Right atrium auricular region (tissue), 2 donors: ENCODE data around the gene UBXN7. TPM values are rescaled to one million over a fixed set of nuclear protein-coding genes. Genes with fewer than 3 reads are reported as not detected.
"Not testable (repeated sequence)": the region's sequence is repeated elsewhere in the genome, so short reads cannot be mapped to it uniquely, and the experiment has no call there.

Experiments
- DNase-seq: peaks from one replicate; pipeline ENCODE4 v3.0.0-alpha.2; 2019; ENCODE audit warnings: low spot score
- H3K27ac ChIP-seq, 2 donors: fragments of 200-600 bp; sonication (generic); 1 replicate in 1 of 2; 2 replicates in 1 of 2; pipeline ENCODE4 v1.5.1; 2016 to 2019
- H3K27me3 ChIP-seq, 2 donors: fragments of 200-600 bp; sonication (generic); one replicate each; pipeline versions ENCODE4 v1.5.1 to v1.6.0; 2017 to 2019
- H3K36me3 ChIP-seq: fragments of 200-600 bp; sonication (generic); one replicate; pipeline ENCODE4 v1.5.1; 2016
- H3K4me1 ChIP-seq, 2 donors: fragments of 200-600 bp; sonication (generic); one replicate each; pipeline versions ENCODE4 v1.5.1 to v1.6.0; 2017 to 2019
- H3K4me3 ChIP-seq, 2 donors: fragments of 200-600 bp; sonication (generic); 1 replicate in 1 of 2; 2 replicates in 1 of 2; pipeline ENCODE4 v1.5.1; 2017 to 2019; ENCODE audit warnings: mild to moderate bottlenecking in 1 of 2, moderate library complexity in 1 of 2
- H3K9me3 ChIP-seq, 2 donors: fragments of 200-600 bp; sonication (generic); one replicate each; pipeline ENCODE4 v1.5.1; 2019
- total RNA-seq, 2 donors: library from RNA; depleted of rRNA; stranded (reverse); fragments of >200 nt; gene quantifications; one replicate each; pipeline ENCODE4 v1.1.0, GENCODE V29; 2016
- TF ChIP-seq, protein P1 (sequence below), 2 donors: fragments of 200-600 bp; sonication (generic); IDR thresholded peaks; one replicate each; pipeline ENCODE4 v1.5.1; 2019; ENCODE audit warnings: antibody characterized with exemption in 2 of 2

The UBXN7 gene
- total RNA-seq, 2 donors from 2014 or later = 10.5 to 13.3 TPM

DNA sequence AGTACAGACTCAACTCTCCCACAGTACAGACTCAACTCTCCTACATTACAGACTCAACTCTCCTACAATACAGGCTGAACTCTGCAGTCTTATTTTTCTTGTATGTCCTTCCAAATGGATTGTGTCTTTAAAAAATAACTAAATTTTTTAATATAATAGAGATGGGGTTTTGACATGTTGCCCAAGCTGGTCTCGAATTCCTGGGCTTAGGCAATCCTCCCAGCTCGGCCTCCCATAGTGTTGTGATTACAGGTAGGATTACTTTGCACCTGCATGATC, 31.2 kb upstream of the UBXN7 start:
- no peaks in the 10 kb centered on the region for H3K27me3 ChIP-seq
- no peak overlapping the region for H3K4me3 ChIP-seq
- no peak for DNase-seq
- H3K36me3 ChIP-seq = no peaks in the 10 kb centered on the region
- H3K9me3 ChIP-seq = no peaks in the 10 kb centered on the region
- H3K27ac ChIP-seq = no peak overlapping the region
- TF ChIP-seq, protein P1, sequence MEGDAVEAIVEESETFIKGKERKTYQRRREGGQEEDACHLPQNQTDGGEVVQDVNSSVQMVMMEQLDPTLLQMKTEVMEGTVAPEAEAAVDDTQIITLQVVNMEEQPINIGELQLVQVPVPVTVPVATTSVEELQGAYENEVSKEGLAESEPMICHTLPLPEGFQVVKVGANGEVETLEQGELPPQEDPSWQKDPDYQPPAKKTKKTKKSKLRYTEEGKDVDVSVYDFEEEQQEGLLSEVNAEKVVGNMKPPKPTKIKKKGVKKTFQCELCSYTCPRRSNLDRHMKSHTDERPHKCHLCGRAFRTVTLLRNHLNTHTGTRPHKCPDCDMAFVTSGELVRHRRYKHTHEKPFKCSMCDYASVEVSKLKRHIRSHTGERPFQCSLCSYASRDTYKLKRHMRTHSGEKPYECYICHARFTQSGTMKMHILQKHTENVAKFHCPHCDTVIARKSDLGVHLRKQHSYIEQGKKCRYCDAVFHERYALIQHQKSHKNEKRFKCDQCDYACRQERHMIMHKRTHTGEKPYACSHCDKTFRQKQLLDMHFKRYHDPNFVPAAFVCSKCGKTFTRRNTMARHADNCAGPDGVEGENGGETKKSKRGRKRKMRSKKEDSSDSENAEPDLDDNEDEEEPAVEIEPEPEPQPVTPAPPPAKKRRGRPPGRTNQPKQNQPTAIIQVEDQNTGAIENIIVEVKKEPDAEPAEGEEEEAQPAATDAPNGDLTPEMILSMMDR (IDR thresholded peaks at IDR 0.05) = no peak
- H3K4me1 ChIP-seq = no peaks in the 10 kb centered on the region

DNA sequence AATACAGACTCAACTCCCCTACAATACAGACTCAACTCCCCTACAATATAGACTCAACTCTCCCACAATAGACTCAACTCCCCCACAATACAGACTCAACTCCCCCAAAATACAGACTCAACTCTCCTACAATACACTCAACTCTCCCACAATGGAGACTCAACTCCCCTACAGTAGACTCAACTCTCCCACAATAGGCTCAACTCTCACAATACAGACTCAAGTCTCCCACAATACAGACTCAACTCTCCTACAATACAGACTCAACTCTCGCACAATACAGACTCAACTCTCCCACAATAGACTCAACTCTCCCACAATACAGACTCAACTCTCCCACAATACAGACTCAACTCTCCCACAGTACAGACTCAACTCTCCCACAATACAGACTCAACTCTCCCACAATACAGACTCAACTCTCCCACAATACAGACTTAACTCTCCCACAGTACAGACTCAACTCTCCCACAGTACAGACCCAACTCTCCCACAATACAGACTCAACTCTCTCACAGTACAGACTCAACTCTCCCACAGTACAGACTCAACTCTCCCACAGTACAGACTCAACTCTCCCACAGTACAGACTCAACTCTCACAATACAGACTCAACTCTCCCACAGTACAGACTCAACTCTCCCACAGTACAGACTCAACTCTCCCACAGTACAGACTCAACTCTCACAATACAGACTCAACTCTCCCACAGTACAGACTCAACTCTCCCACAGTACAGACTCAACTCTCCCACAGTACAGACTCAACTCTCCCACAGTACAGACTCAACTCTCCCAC, 30.7 kb upstream of the UBXN7 start:
- not testable (repeated sequence) for H3K4me1 ChIP-seq, H3K27me3 ChIP-seq, H3K4me3 ChIP-seq, H3K9me3 ChIP-seq, H3K36me3 ChIP-seq, H3K27ac ChIP-seq, DNase-seq

DNA sequence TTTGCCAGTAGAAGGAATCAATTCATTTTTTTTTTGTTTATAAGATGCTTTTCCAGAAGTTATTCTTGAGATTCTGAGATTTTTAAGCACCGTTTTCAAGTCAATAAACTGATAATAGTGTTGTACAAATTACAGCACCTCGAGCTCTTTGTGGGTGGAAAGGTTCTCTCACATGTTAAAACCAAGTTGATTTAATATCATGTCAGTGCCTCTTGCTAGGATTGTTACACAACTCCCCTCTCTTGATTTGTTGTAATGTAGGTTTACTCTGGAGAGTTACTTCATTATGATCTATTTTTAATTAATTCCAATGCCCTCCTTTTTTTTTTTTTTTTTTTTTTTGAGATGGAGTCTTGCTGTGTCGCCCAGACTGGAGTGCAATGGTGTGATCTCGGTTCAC, 25.8 kb upstream of the UBXN7 start:
- no peak overlapping the region for H3K4me3 ChIP-seq
- H3K27ac ChIP-seq = no peak overlapping the region
- no peaks in the 10 kb centered on the region for H3K9me3 ChIP-seq
- H3K4me1 ChIP-seq = peaks cover 0 to 4% of the 10 kb centered on the region in 2 donors
- DNase-seq = no peak
- TF ChIP-seq, protein P1 (IDR thresholded peaks at IDR 0.05) = no peak
- H3K36me3 ChIP-seq = no peaks in the 10 kb centered on the region
- no peaks in the 10 kb centered on the region for H3K27me3 ChIP-seq

DNA sequence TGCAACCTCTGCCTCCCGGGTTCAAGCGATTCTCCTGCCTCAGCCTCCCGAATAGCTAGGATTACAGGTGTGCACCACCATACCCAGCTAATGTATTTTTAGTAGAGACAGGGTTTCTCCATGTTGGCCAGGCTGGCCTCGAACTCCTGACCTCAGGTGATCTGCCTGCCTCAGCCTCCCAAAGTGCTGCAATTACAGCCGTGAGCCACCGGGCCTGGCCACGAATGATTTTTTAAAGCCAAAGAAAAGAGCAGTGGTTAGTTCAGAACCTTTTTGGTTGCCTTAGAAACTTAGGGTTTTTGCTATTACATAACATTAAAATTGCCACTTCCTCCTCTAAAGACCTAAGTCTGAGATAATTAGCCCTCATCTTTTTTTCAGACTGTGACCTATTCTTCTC, 25.2 kb upstream of the UBXN7 start:
- DNase-seq, H3K27me3 ChIP-seq, H3K36me3 ChIP-seq, H3K27ac ChIP-seq, H3K4me1 ChIP-seq, H3K4me3 ChIP-seq, H3K9me3 ChIP-seq: not testable (repeated sequence)

DNA sequence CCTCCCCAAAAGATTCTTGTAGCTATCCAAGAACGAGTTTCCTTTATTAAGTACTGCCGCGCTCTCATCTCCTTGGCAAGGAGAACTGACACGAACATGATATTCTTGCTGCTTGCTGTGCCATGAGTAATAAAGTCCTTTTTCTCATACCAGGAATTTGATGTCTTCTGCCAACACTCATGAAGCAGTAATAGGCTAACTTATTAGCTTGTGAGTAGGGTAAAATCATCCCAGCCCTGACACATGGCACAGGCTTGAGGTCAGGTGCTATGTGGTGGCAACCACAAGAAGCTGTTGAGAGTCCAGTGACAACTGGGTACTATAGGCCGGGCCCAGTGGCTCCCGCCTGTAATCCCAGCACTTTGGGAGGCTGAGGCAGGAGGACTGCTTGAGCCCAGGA, 22.7 kb upstream of the UBXN7 start:
- no peak overlapping the region for H3K4me3 ChIP-seq
- H3K27me3 ChIP-seq = no peaks in the 10 kb centered on the region
- no peaks in the 10 kb centered on the region for H3K9me3 ChIP-seq
- peaks cover 0 to 4% of the 10 kb centered on the region in 2 donors for H3K4me1 ChIP-seq
- H3K27ac ChIP-seq = no peak overlapping the region
- TF ChIP-seq, protein P1 (IDR thresholded peaks at IDR 0.05) = no peak
- no peak for DNase-seq
- no peaks in the 10 kb centered on the region for H3K36me3 ChIP-seq

DNA sequence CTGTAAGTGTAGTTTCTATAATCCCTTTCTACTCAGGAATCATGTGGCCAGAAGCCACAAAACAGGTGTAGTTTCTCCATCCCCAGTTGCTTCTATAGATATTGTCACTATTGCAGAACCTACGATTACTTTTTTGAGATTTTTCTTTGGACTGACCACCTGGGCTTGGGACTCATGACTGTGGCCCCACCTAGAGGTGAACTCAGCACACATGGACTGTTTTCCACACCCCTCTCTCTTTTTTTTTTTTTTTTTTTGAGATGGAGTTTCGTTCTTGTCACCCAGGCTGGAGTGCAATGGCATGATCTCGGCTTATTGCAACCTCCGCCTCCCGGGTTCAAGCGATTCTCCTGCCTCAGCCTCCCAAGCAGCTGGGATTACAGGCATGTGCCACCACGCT, 13.2 kb upstream of the UBXN7 start:
- H3K27me3 ChIP-seq, H3K27ac ChIP-seq, H3K4me1 ChIP-seq: not testable (repeated sequence)

DNA sequence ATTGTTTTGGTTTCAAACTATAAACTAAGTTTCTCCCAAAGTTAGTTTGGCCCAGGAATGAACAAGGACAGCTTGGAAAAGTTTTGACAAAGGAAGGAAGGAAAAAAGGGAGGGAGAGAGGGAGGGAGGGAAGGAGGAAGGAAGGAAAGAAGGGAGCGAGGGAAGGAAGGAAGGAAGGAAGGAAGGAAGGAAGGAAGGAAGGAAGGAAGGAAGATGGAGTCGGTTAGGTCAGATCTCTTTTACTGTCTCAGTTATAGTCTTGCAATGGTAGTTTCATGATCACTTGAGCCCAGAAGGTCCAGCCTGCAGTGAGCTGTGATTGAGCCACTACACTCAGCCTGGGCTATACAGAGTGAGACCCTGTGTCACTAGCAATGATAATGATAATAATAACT, 12.3 kb upstream of the UBXN7 start:
- H3K27me3 ChIP-seq = no peaks in the 10 kb centered on the region
- no peak overlapping the region for H3K4me3 ChIP-seq
- H3K4me1 ChIP-seq = no peaks in the 10 kb centered on the region
- no peaks in the 10 kb centered on the region for H3K36me3 ChIP-seq
- H3K9me3 ChIP-seq = no peaks in the 10 kb centered on the region
- H3K27ac ChIP-seq = no peak overlapping the region
- no peak for DNase-seq
- TF ChIP-seq, protein P1 (IDR thresholded peaks at IDR 0.05) = no peak

More for the DNA sequence above, 13.2 kb upstream of the UBXN7 start:
- H3K9me3 ChIP-seq, H3K4me3 ChIP-seq, H3K36me3 ChIP-seq, DNase-seq: not testable (repeated sequence)
